HuH-7 (cell line): ENCODE measurements around the gene NT5DC1.
"Not testable (repeated sequence)": the region's sequence is repeated elsewhere in the genome, so short reads cannot be mapped to it uniquely, and the experiment has no call there.

Experiments used
- DNase-seq: peaks from one replicate; pipeline ENCODE4 v3.0.0; 2011; ENCODE audit warnings: low spot score

The NT5DC1 gene

DNA sequence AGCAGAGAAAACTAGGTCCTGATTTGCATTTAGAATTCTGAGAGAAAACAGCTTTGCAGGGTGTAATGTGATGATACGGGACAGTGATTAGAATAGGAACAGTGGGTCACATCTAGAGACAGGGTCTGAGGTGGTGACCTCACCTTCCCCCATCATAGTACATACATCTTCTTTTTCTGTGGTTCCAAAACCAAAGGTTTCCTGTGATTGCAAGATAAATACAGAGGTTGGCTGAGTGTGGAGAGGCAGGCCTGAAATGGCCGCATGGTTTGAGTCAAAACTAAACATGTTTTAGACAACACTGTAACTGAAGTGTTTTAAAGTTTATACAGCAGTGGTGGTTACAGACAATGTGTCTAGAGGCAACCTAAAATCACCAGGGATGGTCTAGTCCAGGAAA is 10.4 kb upstream of the NT5DC1 start:
- no peak for DNase-seq

DNA sequence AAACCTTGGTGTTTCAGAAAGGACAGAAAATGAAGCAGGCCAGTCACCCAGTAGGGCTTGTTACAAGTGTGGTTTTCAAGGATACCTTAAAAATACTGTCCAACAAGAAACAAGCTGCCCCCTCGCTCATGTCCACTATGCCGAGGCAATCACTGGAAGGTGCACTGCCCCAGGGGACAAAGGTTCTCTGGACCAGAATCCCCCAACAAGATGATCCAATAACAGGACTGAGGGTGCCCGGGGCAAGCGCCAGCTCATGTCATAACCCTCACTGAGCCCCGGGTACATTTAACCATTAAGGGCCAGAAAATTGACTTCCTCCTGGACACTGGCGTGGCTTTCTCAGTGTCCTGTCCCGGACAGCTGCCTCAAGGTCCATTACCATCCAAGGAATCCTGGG is 6.6 kb upstream of the NT5DC1 start:
- DNase-seq, result no peak

DNA sequence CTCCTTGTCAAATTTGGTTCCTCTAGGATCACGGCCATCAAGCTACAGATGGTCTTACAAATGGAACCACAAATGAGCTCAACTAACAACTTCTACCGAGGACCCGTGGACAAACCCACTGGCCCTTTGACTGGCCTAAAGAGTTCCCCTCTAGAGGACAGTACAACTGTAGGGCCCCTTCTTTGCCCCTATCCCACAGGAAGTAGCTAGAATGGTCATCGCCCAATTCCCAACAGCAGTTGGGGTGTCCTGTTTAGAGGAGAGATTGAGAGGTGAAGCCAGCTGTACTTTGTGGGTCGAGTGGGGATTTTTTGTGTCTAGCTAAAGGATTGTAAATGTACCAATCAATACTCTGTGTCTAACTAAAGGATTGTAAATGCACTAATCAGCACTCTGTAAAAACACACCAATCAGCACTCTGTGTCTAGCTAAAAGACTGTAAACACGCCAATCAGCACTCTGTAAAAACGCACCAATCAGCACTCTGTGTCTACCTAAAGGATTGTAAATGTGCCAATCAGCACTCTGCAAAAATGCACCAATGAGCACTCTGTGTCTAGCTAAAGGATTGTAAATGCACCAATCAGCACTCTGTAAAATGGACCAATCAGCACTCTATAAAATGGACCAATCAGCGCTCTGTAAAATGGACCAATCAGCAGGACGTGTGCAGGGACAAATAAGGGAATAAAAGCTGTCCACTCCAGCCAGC is 4.4 kb upstream of the NT5DC1 start:
- DNase-seq, result not testable (repeated sequence)

DNA sequence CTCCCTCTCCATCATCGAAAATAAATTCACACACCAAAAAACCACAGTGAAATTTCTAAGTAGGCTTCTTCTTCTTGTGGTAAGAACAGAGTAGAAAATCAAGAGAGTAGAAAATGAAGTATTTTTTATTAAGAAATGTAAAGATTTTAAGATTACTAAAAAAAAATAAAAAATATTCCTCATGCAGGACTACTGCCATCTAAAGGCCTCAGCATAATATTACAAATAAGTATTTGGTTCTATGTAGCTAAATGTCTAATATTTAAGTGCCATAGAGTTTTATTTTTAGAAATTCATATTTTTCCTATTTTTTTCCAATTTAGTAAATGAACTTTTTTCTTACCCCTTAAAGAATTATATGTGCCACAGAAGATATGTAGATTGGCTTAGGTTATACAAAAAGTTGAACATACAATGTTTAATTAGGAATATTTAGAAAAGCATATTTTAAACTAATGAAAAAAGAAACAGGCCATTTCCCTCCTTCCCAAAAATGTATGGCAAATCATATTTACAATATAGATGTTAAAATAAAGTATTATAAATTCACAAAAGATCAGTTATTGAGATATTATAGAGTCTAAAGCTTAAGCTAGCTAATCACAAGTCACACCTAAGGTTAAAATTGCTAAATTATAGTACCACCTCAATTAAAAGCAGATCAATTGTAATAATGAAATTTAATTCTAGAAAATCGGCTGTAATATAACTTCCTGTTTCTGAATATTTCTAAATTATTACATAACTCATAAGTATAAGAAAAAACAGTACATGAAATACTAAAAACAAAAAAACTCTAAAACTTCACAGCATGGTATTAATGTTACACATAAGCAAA is 3.5 kb upstream of the NT5DC1 start:
- no peak for DNase-seq

DNA sequence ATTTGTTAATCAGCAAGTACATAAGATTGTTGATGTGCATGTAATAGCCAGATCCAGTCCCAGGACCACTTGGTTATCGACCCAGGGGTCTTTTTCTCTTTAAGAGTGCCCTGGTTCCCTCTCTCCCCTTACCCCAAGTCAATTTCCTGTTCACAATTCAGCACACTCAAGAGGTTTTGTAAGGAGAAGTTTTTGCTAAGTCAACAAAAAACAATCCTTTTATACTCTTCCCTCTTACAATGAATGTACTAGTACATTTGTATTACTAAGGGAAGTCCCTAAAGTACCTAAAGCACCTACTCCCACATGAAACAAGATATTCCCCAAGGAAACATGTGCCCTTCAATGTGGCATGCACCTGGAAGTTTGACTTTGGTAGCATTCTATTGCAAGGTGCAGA is 1.6 kb upstream of the NT5DC1 start:
- DNase-seq, result no peak

DNA sequence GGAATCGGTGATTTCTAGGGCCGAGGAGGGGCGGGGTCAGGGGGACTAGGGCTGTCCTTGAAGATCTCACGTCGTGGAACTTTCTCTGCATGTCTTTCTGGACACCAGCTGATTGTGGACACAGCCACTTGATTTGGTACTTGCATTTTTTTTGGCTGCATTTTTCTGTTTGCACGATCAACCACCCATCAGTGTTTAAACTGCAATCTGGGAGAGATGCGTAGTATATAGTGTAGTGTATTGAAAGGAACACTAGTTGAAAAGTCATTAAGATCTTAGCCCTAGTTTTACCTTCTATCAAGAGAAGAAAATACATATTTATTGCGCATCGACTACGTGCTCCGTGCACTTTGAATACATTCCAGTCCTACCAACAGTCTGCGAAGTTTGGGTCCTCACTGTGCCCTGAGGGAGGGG is 657 bp downstream of the NT5DC1 start:
- no peak for DNase-seq

DNA sequence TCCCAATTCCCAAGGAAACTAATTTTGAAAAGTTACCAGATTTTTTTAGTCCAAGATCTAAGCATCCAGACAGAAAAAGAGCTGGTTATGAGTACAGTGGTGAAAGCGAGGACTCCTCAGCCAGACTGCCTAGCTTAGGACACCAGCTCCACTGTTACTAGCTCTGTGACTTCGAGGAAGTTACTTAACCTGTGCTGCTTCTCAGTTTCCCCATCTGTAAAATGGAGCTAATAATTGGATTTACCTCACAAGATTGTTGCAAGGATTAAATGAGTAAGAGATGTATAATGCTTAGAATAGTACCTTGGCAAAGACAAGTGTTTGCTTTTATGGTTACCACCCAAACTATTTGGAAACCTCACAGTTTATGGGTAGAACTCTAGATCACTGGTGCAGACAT is 1.1 kb downstream of the NT5DC1 start:
- no peak for DNase-seq

DNA sequence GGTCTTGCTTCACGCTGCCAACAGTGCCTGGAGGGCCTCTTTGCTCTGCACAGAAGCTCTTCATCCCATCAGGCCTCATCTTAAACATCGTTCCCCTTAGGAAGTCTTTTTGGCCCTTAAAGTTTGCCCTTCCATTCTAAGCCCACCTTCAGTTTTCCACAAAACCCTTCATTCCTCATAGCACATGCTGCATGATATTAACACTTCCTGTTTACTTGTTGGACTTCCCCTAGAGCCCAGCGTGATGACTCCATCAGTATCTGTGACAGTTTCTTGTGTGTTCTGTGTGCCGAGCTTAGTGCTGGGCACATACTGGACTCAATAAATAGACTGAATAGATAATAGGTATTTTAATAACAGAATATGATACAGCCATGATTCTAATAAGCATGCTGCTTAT is 2.2 kb downstream of the NT5DC1 start:
- no peak for DNase-seq

DNA sequence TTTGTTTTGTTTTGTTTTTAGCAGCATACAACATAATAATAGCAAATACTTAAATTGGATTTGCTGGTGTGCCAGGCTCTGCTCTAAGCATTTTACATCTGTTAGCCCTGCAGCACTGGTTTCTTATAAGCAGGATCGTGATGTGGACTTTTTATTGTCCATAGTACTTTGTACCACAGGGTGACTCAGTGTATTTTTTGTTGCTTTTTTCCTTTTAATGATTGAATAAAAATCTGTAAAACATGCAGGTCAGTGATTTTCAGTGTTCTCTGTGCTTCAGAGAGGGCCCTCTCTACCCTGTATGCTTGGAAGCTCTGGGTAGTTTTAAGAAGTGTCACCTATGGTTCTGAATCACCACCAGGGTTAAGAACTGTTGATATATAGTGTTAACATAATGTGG is 4.0 kb downstream of the NT5DC1 start:
- no peak for DNase-seq

DNA sequence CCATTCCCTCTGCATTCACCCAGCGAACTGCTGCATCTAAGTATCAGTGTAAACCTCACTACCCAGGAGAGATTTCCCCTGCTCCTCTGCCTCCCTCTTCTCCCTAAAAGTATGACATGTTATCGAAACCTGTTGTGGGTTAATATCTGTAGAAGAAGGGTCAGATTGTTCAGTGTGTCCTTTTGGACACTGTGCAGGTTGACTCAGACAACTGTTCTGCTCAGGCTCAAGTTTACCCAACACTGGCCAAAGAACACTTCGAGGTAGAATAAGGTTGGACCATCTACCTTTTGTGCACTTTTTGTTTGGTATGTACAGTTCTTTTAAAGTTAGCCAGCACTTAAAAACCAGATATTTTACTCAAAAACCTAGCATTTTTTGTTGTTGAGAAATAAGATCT is 4.6 kb downstream of the NT5DC1 start:
- no peak for DNase-seq

DNA sequence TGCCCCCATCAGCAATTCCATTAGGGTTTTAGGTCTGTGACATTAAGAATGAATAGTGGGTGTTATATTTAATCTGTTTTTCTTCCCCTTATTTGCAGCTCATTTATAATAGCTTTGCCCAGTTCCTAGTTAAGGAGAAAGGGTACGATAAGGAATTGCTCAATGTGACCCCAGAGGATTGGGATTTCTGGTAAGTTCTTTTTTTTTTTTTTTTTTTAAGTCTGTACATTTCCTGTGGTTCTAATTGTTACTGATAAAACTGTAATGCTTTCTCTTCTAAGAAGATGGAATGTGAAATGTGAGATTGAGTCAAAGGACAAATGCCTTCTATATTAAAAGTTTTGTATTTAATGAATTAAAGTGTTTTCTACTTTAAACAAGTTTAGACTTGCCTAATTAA is 5.5 kb downstream of the NT5DC1 start:
- no peak for DNase-seq

DNA sequence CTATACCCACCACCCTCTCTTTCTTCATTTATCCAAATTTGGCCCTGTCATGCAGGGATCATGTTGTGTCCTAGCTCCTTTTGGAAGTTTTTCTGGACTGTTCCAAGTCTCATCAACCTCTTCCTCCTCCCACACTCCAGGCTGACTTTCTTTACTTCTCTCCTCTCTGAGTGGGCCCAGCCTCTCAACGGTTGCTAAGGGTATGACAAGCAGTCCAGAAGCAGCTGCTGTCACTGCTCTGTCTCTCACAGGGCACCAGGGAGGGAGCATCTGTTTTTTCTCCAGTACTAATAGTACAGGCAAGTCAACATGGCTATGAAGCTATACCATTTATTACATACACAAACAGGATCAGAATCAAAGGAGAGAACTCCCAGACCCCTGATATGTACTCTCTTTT is 8.2 kb downstream of the NT5DC1 start:
- DNase-seq, result no peak

DNA sequence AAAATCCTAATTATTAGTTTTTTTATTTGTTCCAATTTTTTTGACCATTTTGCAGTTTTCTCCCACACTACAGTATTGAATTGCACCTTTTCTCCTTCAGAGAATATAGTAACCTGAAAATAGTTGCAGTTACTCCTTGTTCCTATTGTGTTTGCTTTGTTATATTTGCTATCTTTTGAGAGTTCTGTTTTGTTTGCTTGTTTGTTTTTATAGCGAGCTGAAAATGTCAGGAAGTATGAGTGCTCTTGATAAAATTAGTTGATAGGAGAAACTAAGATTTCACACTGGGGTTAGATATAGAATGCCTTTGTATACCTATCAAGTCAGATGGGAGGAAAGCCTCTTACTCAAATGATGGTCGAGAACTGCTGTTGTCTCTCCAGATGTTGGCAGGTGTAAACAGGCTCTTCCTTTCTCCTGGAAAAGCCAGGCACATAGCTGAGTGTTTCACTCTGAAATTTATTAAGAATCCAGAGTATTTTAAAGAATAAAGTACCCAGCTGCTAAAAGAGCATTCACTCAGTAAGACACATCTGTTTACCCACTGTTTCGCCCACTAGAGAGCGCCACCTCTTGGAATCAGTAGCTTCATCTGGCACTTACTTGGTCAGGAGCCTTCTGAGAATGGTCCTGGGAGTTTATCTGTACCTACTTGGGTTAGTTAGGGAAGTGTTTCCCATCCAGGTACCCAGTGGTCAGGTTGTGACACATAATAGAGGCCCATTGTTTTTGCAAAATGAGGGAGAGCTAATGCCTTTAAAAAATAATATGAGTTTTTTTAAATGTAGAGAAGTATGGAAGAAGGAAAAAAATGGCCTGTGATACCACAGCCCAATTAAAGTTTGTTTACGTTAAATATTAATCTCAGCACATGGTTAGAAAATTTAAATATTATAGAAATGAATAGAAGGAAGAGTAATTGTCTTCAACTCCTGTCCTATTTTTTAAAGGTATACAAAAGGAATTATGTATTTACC is 11.2 kb downstream of the NT5DC1 start:
- DNase-seq, result peak; percentile 37

DNA sequence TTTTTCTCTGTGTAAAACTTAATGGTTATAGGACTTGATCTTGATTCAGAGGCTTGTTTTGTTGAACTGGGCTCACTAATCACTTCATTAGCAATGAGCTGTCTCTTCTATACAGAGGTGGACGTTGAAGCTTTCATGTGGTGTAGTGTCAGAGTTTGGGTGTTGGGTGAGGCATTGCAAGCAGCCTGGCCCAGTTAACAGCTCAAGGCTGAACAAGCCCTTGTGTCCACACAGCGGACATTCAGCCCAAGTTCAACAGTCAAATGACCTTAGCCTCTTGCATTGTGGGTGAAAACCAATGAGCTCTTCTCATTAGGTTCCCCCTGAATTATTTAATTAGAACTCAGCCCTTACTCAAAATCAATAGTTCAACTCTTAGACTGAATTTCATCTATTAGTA is 12.7 kb downstream of the NT5DC1 start:
- DNase-seq, result no peak

DNA sequence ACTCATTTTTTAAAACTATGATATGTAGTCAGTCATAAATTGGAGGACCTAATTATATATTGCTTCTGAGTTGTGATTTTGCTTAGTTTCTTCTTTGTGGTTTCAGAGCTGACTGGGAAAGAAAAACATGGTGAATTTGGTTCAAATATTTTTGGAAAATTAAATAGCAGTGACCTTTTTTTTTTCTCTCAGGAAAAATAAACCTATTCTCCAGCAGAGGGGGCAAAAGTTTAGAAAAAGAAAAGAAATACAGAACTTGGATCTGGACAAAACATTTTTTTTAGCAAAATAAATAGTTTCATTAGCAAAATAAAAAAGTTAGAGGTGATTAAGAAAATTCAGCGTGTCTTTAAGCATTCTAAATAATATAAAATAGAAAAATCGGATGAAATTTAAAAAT is 15.1 kb downstream of the NT5DC1 start:
- DNase-seq, result no peak

DNA sequence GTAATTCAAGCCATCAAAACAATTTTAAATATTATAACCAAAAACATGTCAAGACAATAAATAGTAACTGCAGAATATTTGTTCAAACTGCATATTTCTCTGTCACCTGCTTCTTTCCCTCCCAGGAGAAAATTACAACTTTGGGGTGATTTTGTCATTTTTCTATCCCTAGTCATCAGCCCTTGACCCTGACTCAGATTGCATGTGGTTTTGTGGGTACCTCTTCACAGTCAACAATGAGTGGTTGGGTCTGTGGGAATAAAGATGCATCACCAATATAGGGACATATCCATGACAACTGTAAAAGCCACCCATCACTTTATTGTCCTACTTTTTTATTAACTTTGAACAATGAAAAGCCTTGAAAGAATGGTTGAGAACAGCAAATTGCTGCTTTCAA is 18.0 kb downstream of the NT5DC1 start:
- DNase-seq, result no peak

DNA sequence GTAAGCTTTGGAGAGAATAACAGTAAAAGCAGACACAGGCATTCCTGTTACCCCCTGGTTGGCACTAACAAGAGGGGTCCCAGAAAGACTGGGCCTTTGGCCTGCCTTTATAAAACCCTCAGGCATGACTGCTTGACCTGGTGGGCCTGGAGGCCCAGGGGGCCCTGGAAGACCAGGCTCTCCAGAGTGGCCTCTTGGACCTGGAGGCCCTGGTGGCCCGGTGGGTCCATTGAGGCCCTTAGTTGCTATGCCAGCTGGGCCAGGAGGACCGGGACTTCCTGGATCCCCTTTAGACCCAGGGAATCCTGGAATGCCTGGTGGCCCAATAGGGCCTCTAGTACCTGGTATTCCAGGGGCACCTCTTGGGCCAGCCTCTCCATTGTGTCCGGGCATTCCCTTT is 19.8 kb downstream of the NT5DC1 start:
- DNase-seq, result no peak

DNA sequence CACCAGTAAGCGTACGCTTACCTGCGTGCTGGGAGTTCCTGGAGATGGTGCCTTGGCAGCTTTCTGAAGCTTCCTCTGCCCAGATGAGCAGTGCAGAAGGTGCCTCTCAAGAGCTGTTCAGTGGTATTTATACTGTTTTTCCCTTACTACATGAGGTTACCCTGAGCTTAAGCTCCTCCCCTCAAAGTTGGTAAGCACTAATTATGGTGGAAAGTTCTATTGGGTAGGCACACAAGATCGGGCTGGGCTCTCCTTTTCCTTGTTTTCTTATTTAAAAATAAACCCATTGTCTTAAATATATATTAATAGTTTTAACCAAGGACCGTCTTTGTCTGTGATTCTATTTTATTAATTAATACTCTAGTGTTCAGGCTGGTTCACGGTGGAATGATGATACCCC is 25.4 kb downstream of the NT5DC1 start, which contains the start of gene COL10A1:
Gene COL10A1, minus strand, starts transcription at position 101 of the 400 bp plus-strand sequence. CDS start 640 bp downstream, outside the sequence.
- no peak for DNase-seq

DNA sequence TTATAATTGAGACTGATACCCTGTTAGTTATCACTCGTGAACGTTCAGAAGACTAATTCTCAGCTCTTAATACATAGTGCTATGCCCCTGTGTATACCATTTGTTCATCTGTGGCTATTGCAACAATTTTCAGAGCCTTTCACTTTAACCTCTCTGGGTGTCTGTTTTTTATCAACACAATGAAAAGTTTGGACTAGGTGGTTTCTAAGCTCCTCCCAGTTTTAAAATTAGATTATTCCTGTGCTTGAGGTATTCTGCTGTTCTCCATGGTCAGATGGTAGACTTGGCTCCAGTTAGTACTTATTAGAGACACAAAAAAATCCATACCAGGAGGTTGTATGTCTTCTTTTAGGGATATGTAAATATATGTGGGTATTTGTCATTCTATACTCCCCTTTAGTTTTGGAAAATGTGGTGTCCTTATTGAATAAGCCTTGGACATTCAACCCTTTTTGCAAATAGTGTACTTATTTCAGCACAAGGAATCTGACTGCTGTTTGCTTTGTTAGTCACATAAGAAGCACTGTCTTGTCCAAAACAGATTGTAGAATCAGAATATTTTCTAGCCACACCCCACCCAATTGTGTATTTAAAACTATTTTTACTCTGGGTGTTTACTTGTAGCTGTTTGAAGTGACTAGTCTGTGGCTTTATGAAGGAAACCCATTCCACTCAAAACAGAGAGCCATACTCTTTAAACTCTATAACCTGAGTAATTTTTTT is 27.3 kb downstream of the NT5DC1 start:
- no peak for DNase-seq

DNA sequence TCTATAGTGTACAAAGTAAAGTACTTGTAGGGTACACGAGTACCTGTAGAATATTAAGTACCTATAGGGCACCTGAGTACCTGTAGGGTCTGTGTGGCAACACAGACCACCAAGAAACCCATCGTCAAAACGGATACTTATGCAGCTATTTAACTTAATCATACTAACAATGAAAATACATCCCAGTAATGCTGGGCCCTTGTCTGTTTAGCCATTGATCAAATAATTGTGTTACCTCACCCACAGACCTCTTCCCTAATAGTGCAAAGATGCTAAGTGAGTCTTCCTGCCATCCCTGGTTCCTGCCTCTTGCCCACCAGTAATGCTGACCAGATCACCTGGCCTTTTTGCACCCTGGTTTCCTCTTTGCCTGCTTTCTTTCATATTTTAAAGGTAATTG is 32.8 kb downstream of the NT5DC1 start:
- DNase-seq, result no peak

DNA sequence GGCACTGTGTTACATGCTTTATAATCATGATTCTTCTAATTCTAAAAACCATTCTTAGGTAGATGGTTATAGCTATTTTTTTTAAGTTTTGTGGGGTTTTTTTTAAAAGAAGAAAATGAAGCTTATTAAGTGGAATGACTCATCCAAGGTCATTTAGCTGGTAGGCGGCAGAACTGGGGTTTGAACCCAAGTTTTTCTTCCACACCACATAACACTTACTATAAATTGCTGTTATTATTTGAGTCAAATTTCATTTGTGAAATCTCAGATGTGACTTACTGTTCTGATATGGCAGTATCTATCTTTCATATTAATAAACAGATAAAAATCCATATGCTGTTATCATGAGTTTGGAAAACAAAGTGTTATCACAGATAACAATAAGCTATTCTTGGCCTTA is 35.7 kb downstream of the NT5DC1 start:
- DNase-seq, result no peak

DNA sequence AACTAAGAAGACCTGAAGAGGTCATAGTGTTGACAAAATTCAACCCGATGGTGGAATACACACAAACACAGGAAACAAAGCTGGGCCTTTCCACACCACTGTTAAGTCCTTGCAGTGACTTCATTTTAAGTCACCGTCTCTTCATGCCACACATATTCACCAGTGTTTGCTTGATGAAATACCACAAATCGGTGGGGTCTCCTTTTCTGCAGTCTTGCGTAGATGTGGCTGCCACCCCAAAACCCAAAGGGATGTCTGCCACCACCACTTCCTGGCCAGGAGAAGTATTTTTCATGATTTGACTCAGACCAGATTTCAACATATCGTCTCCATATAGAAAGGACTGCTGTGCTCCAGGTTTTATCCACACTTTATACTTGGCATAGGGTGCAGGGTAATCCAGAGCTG is 36.3 kb downstream of the NT5DC1 start:
- no peak for DNase-seq
